GM19023 (cell line): ENCODE results near the gene TMEM98.
"Not testable (repeated sequence)": the region's sequence is repeated elsewhere in the genome, so short reads cannot be mapped to it uniquely, and the experiment has no call there.

Experiments
- ATAC-seq: cut with Tn5 transposase; IDR thresholded peaks from one replicate; pipeline ENCODE4 v1.9.1; 2021; ENCODE audit warnings: mild to moderate bottlenecking, moderate library complexity; ENCODE audit not compliant: unreplicated experiment

TMEM98 gene

DNA sequence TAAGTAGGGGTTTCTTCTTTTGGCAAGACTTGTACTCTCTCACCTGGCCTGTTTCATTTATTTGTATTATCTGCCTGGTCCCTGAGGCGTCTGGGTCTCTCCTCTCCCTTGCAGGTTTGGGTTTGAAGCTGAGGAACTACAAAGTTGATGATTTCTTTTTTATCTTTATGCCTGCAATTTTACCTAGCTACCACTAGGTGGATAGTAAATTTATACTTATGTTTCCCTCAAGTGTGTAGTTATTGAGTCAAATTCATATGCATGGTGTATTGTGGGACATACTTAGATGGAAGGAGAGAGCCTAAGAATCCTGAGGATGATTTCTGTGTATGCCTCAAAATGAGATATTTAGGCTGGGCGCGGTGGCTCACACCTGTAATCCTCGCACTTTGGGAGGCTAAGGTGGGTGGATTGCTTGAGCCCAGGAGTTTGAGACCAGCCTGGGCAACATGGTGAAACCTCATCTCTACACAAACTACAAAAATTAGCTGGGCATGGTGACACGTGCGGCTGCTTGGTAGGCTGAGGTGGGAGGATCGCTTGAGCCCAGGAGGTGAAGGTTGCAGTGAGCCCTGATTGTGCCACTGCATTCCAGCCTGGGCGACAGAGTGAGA is 13.6 kb downstream of the TMEM98 start:
- no peak for ATAC-seq

- ATAC-seq = no peak
Measured at GRCh38 chr17:32943206-32943605, 15.3 kb downstream of the TMEM98 start.

DNA sequence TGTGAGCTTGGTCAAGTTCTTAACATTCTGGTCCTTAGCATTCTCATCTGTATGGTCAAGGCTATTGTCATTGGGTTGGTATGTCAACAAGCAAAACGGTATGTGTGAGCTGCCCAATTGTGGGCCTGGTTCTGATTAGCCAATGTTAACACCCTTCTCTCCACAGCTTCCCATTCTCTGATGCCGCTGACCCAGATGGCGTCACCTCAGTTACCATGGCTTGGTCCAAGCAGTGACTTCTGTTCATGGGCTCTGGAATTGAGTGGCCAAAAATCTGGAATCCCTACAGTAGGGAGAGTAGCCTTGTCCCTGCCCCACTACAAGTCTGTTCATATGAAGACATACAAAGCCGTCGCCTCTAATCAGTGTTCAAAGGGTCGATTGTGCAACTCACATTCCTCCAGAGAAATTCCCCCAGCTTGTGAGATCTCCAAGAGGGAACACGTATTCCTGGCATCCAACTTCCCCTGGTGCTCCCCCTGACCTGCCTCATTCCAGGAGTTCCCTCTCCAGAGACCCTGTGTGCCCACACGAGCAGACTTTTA is 15.8 kb downstream of the TMEM98 start:
- ATAC-seq = no peak

- ATAC-seq = no peak
Measured at GRCh38 chr17:32944248-32945020, 16.5 kb downstream of the TMEM98 start.

GRCh38 chr17:32946375-32947135 is 18.6 kb downstream of the TMEM98 start:
- ATAC-seq = no peak

- no peak for ATAC-seq
Measured at GRCh38 chr17:32947736-32948135, 19.8 kb downstream of the TMEM98 start.

GRCh38 chr17:32949181-32949580 is 21.2 kb downstream of the TMEM98 start:
- ATAC-seq = no peak

DNA sequence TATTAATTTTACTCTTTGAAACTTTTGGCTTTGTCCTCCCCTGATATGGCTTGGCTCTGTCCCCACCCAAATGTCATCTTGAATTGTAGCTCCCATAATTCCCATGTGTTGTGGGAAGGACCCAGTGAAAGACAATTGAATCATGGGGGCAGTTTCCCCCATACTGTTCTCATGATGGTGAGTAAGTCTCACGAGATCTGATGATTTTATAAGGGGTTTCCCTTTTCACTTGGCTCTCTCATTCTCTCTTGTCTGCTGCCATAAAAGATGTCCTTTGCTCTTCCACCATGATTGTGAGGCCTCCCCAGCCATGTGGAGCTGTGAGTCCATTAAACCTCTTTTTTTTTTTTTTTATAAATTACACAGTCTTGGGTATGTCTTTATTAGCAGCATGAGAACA is 24.5 kb downstream of the TMEM98 start:
- ATAC-seq = not testable (repeated sequence)

- no peak for ATAC-seq
Measured at GRCh38 chr17:32953045-32953444, 25.1 kb downstream of the TMEM98 start.

GRCh38 chr17:32953857-32954256 is 25.9 kb downstream of the TMEM98 start:
- ATAC-seq = no peak

DNA sequence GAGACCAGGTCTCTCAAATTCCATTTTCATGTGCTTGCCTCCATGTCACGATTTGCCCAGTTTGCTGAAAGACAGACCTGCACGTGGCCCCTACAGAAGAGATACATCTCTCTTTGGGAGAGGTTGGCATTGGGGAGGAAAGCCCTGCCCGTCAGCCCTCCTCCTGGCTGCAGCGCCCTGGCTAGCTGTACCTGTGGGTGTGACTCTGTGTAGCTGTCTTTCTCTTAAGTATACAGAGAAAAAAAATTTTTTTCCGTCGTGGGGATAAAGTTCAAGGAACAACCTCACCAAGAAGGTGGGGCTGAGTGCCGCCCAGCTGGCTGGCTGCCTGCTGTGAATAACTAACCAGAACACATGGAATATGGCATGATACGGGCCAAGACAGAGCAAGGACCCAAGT is 26.5 kb downstream of the TMEM98 start:
- ATAC-seq = no peak

GRCh38 chr17:32955155-32955554 is 27.2 kb downstream of the TMEM98 start:
- ATAC-seq = no peak

DNA sequence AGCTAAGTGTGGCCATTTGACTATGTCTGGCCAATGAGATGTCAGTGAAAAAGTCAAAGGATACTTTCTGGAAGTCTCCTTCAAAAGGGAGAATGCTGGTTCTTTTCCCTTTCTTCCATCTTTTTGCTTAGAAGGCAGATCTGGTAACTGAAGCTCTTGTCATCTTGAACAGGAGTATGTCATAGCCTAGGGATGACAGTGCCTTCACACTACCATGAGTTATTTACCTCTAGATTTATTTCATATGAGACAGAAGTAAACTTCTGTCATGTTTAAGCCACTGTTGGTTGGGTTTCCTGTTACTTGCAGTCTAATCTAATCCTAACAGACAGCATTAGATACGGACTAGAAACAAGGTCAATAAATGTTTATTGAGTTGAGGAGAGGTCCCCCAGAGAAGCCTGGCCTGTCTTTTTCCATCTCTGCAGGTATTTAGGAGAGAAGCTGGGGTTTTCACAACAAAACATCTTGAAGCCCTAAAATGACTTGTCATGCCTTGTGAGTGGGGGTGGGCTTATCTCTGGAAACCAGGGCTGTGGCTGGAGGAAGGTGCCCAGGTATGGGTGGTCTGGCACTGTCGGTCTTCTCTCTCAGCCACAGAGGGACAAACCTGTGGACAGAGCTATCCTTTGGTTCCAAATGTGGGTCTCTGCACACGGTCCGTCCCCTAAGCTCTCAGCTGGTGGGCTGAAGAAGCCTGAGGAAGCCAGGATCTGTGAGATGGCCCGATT is 28.5 kb downstream of the TMEM98 start:
- no peak for ATAC-seq

- ATAC-seq = no peak
Measured at GRCh38 chr17:32958418-32958817, 30.5 kb downstream of the TMEM98 start.

GRCh38 chr17:32960815-32961214 is 32.9 kb downstream of the TMEM98 start:
- no peak for ATAC-seq

- ATAC-seq = no peak
Measured at GRCh38 chr17:32962320-32962711, 34.4 kb downstream of the TMEM98 start.

GRCh38 chr17:32964541-32964940 is 36.6 kb downstream of the TMEM98 start:
- no peak for ATAC-seq

GRCh38 chr17:32969231-32969630 is 41.3 kb downstream of the TMEM98 start:
- ATAC-seq = not testable (repeated sequence)

GRCh38 chr17:32970281-32970680 is 42.3 kb downstream of the TMEM98 start:
- no peak for ATAC-seq

DNA sequence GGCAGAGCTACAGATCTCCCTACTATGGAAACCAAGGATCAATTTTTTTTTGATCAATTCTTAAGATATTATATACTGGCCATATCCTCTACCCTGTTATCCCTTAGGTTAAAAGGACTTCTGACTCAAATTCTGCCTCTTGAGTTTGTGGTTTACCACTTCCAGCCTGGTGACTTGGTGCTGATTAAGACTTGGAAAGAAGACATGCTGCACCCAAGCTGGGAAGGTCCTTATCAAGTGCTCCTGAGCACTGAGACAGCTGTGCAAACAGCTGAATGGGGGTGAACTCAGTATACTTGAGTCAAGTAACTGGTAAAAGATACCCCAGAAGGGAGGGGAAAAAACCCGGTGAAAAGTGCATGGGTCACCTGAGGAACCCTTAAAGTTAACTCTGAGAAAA is 43.2 kb downstream of the TMEM98 start:
- no peak for ATAC-seq

DNA sequence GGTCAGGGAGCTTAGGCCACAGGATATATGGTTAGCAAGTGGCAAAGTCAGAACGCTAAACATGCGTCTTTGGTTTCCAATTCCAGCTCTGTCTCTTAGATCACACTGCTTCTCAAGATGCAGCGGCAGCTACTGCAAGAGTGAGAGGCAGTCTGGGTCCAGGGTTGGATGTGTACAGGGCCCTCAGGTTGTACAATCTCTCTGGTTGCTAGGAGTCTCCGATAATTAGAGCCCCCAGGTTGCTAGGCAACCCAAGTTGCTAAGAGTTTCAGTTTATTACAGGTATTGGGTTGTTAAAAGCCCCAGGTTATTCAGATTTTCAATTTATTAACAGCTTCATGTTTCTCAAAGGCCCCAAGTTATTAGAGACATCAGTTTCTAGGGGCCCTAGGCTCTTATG is 48.2 kb downstream of the TMEM98 start:
- ATAC-seq = no peak
